GM12878 (cell line): ENCODE data around the gene FTO. TPM values are rescaled to one million over a fixed set of nuclear protein-coding genes. Genes with fewer than 3 reads are reported as not detected.

ENCODE experiments used
- ATAC-seq: fragments of 200-7000 bp; cut with Tn5 transposase; 3 replicates; pipeline ENCODE4 v1.9.1; 2020; ENCODE audit warnings: mild to moderate bottlenecking, moderate library complexity
- BruUV-seq: library from RNA; stranded (reverse); fragments of 400-500 nt; replicated peaks from 2 replicates; lab custom pipeline; 2021; lab: Mats Ljungman, UMichigan
- CTCF ChIA-PET: fragments of 300-600 bp; sonication (Branson Sonifier 250); formaldehyde crosslinking; extraction: SDS; loops from one replicate; lab custom pipeline; 2021; ENCODE audit warnings: inconsistent platforms; lab: Yijun Ruan, JAX
- POLR2A ChIA-PET: fragments of 350-600 bp; formaldehyde crosslinking; extraction: SDS; loops from one replicate; lab custom pipeline; 2021; ENCODE audit warnings: inconsistent platforms; lab: Charles Lee
- RAD21 ChIA-PET: fragments of 300-600 bp; sonication (Branson Sonifier 250); formaldehyde crosslinking; loops from one replicate; lab custom pipeline; 2023; ENCODE audit warnings: antibody characterized with exemption; ENCODE audit not compliant: unreplicated experiment; lab: Charles Lee
- SMC1A ChIA-PET: fragments of 300-600 bp; sonication (Branson Sonifier 250); formaldehyde crosslinking; loops from one replicate; lab custom pipeline; 2023; ENCODE audit not compliant: unreplicated experiment, uncharacterized antibody; lab: Charles Lee
- DNase-seq: peaks from one replicate; pipeline ENCODE4 v3.0.0-alpha.2; 2011; ENCODE audit warnings: low read depth, low spot score
- FAIRE-seq: peaks from 3 replicates; lab custom pipeline; 2011; peaks lifted over from hg19 to GRCh38; lab: Jason Lieb, UNC
- H2AFZ ChIP-seq: 2 replicates; pipeline ENCODE4 v1.6.0; 2011; ENCODE audit warnings: low read depth, low read length, control low read depth; ENCODE audit not compliant: control insufficient read depth
- H3K27ac ChIP-seq: 2 replicates; pipeline ENCODE4 v1.5.1; 2011; ENCODE audit warnings: control low read depth; ENCODE audit not compliant: control insufficient read depth, insufficient read depth
- H3K27me3 ChIP-seq, 2 experiments: replicated peaks in 1 of 2; 2 replicates each; pipeline versions ENCODE4 v1.6.0 to v1.6.1; 2011; ENCODE audit warnings: low read length in 1 of 2; ENCODE audit not compliant: control insufficient read depth in 2 of 2, insufficient read depth in 2 of 2
- H3K36me3 ChIP-seq, 2 experiments: 2 replicates each; pipeline ENCODE4 v1.5.1; 2011; ENCODE audit warnings: low read length in 1 of 2; ENCODE audit not compliant: control insufficient read depth in 2 of 2, insufficient read depth in 2 of 2
- H3K4me1 ChIP-seq: 2 replicates; pipeline ENCODE4 v1.6.1; 2011; ENCODE audit warnings: mild to moderate bottlenecking, low read length, moderate library complexity, mixed read lengths; ENCODE audit not compliant: control insufficient read depth, insufficient read depth
- H3K4me2 ChIP-seq: 2 replicates; pipeline ENCODE4 v1.6.0; 2011; ENCODE audit warnings: control low read depth; ENCODE audit not compliant: control insufficient read depth, insufficient read depth
- H3K4me3 ChIP-seq: fragments of 200-600 bp; sonication (generic); 2 replicates; pipeline ENCODE4 v1.5.1; 2016
- H3K79me2 ChIP-seq: 2 replicates; pipeline ENCODE4 v1.6.0; 2011; ENCODE audit warnings: low read length; ENCODE audit not compliant: control insufficient read depth, insufficient read depth
- H3K9ac ChIP-seq: 2 replicates; pipeline ENCODE4 v1.8.0; 2011; ENCODE audit warnings: low read length, control low read depth, mixed read lengths; ENCODE audit not compliant: control insufficient read depth, insufficient read depth
- H3K9me3 ChIP-seq: replicated peaks from 3 replicates; pipeline ENCODE4 v1.5.1; 2011; ENCODE audit warnings: mild to moderate bottlenecking, low read length; ENCODE audit not compliant: control insufficient read depth, insufficient read depth
- H4K20me1 ChIP-seq: 2 replicates; pipeline ENCODE4 v1.6.0; 2011; ENCODE audit not compliant: control insufficient read depth, insufficient read depth
- BHLHE40 ChIP-seq, 2 experiments: fragments of 450-650 bp in 1 of 2; IDR thresholded peaks; 2 replicates each; pipeline ENCODE4 v1.6.1; 2011 to 2017; ENCODE audit warnings: low read depth in 2 of 2, borderline replicate concordance in 1 of 2, improper control_type of control experiment in 1 of 2, low read length in 1 of 2, mild to moderate bottlenecking in 1 of 2
- BMI1 ChIP-seq: fragments of 450-650 bp; IDR thresholded peaks from 2 replicates; pipeline ENCODE4 v1.6.1; 2016; ENCODE audit warnings: mild to moderate bottlenecking, moderate library complexity, borderline replicate concordance
- BRCA1 ChIP-seq: IDR thresholded peaks from 2 replicates; pipeline ENCODE4 v1.6.1; 2011; ENCODE audit warnings: low read depth, low read length, improper control_type of control experiment
- CBX5 ChIP-seq: sonication (generic); IDR thresholded peaks from 2 replicates; pipeline ENCODE4 v1.6.1; 2016; ENCODE audit warnings: low read depth, moderate library complexity, mild to moderate bottlenecking, inconsistent platforms
- CEBPB ChIP-seq, 2 experiments: fragments of 150-350 bp in 1 of 2; IDR thresholded peaks; 2 replicates each; pipeline ENCODE4 v1.6.1; 2012 to 2014; ENCODE audit warnings: low read depth in 2 of 2, low read length in 2 of 2, borderline replicate concordance in 1 of 2, inconsistent platforms in 1 of 2
- CHD2 ChIP-seq: IDR thresholded peaks from 2 replicates; pipeline ENCODE4 v1.6.1; 2011; ENCODE audit warnings: low read depth, low read length, improper control_type of control experiment, borderline replicate concordance
- CREB1 ChIP-seq: IDR thresholded peaks from 2 replicates; pipeline ENCODE4 v1.6.1; 2012; ENCODE audit warnings: low read depth, mild to moderate bottlenecking, inconsistent platforms
- FOXK2 ChIP-seq: fragments of 450-650 bp; IDR thresholded peaks from 2 replicates; pipeline ENCODE4 v1.6.1; 2017; ENCODE audit warnings: mild to moderate bottlenecking, moderate library complexity
- GABPA ChIP-seq: IDR thresholded peaks from 2 replicates; pipeline ENCODE4 v1.6.1; 2014; ENCODE audit warnings: antibody characterized with exemption, low read depth, mild to moderate bottlenecking, inconsistent platforms
- IKZF1 ChIP-seq: fragments of 450-650 bp; conservative IDR thresholded peaks from 2 replicates; pipeline ENCODE4 v1.6.1; 2017; ENCODE audit warnings: antibody characterized with exemption, mild to moderate bottlenecking
- IKZF2 ChIP-seq, 2 experiments: fragments of 450-650 bp; IDR thresholded peaks; 2 replicates each; pipeline ENCODE4 v1.6.1; 2017; ENCODE audit warnings: mild to moderate bottlenecking in 2 of 2, moderate library complexity in 2 of 2
- IRF4 ChIP-seq: IDR thresholded peaks from 2 replicates; pipeline ENCODE4 v1.6.1; 2011; ENCODE audit warnings: low read depth, low read length
- MXI1 ChIP-seq: fragments of 150-350 bp; IDR thresholded peaks from 2 replicates; pipeline ENCODE4 v1.6.1; 2011; ENCODE audit warnings: low read depth, mild to moderate bottlenecking, inconsistent platforms, low read length, improper control_type of control experiment
- MYB ChIP-seq: fragments of 150-350 bp; IDR thresholded peaks from 2 replicates; pipeline ENCODE4 v1.6.1; 2014; ENCODE audit warnings: mild to moderate bottlenecking, low read depth, low read length, borderline replicate concordance
- NRF1 ChIP-seq: conservative IDR thresholded peaks from 2 replicates; pipeline ENCODE4 v1.6.1; 2011; ENCODE audit warnings: mild to moderate bottlenecking, low read depth, low read length, improper control_type of control experiment
- STAT3 ChIP-seq: IDR thresholded peaks from 2 replicates; pipeline ENCODE4 v1.6.1; 2011; ENCODE audit warnings: low read depth, low read length, improper control_type of control experiment
- WGBS: methylation state at CpG from one replicate; pipeline ENCODE4 v1.1.6; 2016; ENCODE audit warnings: low lambda C conversion rate; ENCODE audit not compliant: insufficient replicate concordance, insufficient coverage; ENCODE audit errors: missing lambda C conversion rate; 5-methylcytosine and 5-hydroxymethylcytosine counted together
- in situ Hi-C: fragments of 300-500 bp; cut with MboI; formaldehyde crosslinking; loops from 9 replicates; pipeline ENCODE4 v1.14.3; 2018; ENCODE audit warnings: mixed read lengths
- intact Hi-C: fragments of 100-400 bp; cut with micrococcal nuclease; formaldehyde crosslinking; loops from one replicate; pipeline ENCODE4 v1.14.2; 2022; ENCODE audit not compliant: unreplicated experiment
- polyA plus RNA-seq, 11 experiments: library from polyadenylated mRNA; depleted of rRNA in 4 of 11; unstranded in 6 of 11; stranded (reverse) in 5 of 11; fragments of >200 nt; fragmentation: Nextera tagmentation in 4 of 11; fragmentation: Illumina TruSeq in 1 of 11; extraction: Ambion mirVana in 4 of 11; extraction: Trizol in 1 of 11; gene quantifications; 1 replicate in 1 of 11; 2 replicates in 10 of 11; pipeline versions ENCODE4 v1.2.1 to v1.2.3, GENCODE V29; 2011 to 2016; ENCODE audit warnings: inconsistent platforms in 2 of 11, missing spikeins in 2 of 11, low read depth in 1 of 11
- total RNA-seq, 4 experiments: library from RNA; depleted of rRNA in 3 of 4; stranded (reverse); fragments of >200 nt in 3 of 4; fragmentation: Illumina TruSeq in 1 of 4; extraction: Trizol in 1 of 4; gene quantifications; 2 replicates each; pipeline versions ENCODE4 v1.2.1 to v1.2.3, GENCODE V29; 2013 to 2021

The FTO gene
- total and polyA plus RNA-seq, 10 of the 15 experiments (the other 5 are each of a cell fraction or from before 2014, with no cell fraction given) = 20.1 to 55.0 (median 47.0) TPM

DNA sequence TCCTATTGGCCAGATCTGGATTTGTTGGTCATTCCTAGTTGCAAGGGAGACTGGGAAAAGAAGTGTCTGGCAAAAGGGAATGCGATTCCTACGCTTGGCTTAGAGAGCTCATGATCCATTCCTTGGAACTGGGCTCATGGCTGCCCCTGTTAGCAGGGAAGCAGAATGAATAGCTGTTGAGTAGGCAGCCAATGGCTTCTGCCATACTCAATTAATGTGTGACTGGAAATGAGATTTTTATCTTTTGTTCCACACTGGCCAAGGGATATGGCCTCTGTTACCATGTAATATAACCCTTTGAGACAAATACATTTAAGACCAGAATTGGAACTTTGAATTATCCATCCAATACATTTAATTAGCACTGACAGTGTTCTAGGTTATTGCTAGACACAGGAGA is 31.0 kb downstream of the FTO start:
- SMC1A ChIA-PET = interaction anchor here (2.0 kb wide), 1 partner anchor 21 kb away, joined by 4 read pairs; no protein-coding TSS in a partner anchor
- FAIRE-seq = no peak
- POLR2A ChIA-PET = no interaction called here
- Histone ChIP-seq H3K9ac (no peak overlapping the region), H4K20me1 (no peaks in the 10 kb centered on the region; the same call in 1 of the 2 replicates), H3K36me3 (no peaks in the 10 kb centered on the region)
- in situ Hi-C loops = no loop called here
- no peak for ATAC-seq
- TF ChIP-seq MYB (no peak), FOXK2 (no peak), IRF4 (no peak), BRCA1 (no peak), BMI1 (no peak), NRF1 (no peak), CBX5 (no peak), CEBPB (IDR thresholded peaks at IDR 0.05; ENCODE audit: borderline replicate concordance in 1 of 2, low read depth in 2 of 2, low read length in 2 of 2) (no peak), CREB1 (no peak), IKZF1 (no peak), GABPA (no peak), STAT3 (no peak), IKZF2 (IDR thresholded peaks at IDR 0.05) (no peak), BHLHE40 (IDR thresholded peaks at IDR 0.05; ENCODE audit: borderline replicate concordance in 1 of 2, low read depth in 2 of 2, low read length in 1 of 2) (no peak), CHD2 (no peak), MXI1 (no peak)
- TF ChIP-seq, all 136 proteins: peak for 0
- H3K27ac ChIP-seq = no peak overlapping the region
- 96% methylated on average over 2 of the region's 2 CpGs for WGBS
- H3K4me1 ChIP-seq = no peaks in the 10 kb centered on the region
- H3K27me3 ChIP-seq = no peaks in the 10 kb centered on the region
- H3K4me2 ChIP-seq = no peak overlapping the region
- no peak overlapping the region for H2AFZ ChIP-seq
- ChIA-PET RAD21 (no interaction called here), CTCF (interaction anchor here (1.1 to 2.5 kb wide), 2 partner anchors 9 to 114 kb away, joined by 3 to 13 read pairs; no protein-coding TSS in a partner anchor)
- no peaks in the 10 kb centered on the region for H3K9me3 ChIP-seq
- H3K79me2 ChIP-seq = no peaks in the 10 kb centered on the region
- no peak for DNase-seq
- no peak overlapping the region for H3K4me3 ChIP-seq
- BruUV-seq = no TSS peak
- intact Hi-C loops = no loop called here
